Measurements from ENCODE around the gene MT1HL1. TPM values are rescaled to one million over a fixed set of nuclear protein-coding genes. Genes with fewer than 3 reads are reported as not detected.

The MT1HL1 gene
- total and polyA plus RNA-seq, 12 donors = not detected

DNA sequence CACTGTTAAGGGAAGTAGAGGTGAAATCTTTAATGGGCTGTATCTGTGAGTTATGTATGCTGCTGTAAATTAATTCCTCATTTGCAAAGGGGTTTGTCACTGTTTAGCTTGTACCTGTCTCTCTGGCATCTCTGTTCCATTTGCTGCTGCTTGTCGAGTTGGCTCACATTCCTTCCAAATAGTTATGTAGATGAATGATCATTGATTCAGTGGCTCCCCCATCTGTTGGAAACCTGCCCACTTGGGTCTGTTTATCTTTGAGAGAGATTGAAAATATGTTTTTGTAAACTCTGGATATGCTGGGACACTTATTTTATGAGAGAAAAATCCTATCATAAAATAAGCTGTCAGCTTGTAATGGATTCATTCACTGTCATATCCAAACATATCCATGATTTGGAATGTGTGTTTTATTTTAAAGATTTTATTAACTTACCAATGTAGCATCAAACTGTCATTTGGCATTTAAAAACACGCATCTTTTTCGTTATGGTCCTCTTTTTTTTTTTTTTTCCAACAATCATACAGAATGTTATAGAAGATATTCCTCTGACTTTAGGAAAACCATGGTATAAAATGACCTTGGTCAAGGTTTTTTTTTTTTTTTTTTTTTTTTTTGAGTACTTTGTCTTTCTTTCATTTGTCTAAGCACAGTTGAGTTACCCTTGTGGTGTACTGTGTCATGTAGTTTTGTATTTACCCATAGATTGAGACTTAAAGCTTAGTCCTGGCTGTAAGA, 41.2 kb upstream of the MT1HL1 start:
- Histone ChIP-seq H3K27me3 (peaks cover 32% of the 10 kb centered on the region), H3K4me3 (no peak overlapping the region), H3K27ac (no peak overlapping the region), H3K4me1 (replicated peaks in 1 of 2) (no peaks in the 10 kb centered on the region), H3K9me3 (replicated peaks in 1 of 3) (no peaks in the 10 kb centered on the region), H3K36me3 (replicated peaks in 1 of 2) (no peaks in the 10 kb centered on the region)
- DNase-seq = no peak
- TF ChIP-seq POLR2A (IDR thresholded peaks at IDR 0.05) = no peak
- TF ChIP-seq, protein P1, sequence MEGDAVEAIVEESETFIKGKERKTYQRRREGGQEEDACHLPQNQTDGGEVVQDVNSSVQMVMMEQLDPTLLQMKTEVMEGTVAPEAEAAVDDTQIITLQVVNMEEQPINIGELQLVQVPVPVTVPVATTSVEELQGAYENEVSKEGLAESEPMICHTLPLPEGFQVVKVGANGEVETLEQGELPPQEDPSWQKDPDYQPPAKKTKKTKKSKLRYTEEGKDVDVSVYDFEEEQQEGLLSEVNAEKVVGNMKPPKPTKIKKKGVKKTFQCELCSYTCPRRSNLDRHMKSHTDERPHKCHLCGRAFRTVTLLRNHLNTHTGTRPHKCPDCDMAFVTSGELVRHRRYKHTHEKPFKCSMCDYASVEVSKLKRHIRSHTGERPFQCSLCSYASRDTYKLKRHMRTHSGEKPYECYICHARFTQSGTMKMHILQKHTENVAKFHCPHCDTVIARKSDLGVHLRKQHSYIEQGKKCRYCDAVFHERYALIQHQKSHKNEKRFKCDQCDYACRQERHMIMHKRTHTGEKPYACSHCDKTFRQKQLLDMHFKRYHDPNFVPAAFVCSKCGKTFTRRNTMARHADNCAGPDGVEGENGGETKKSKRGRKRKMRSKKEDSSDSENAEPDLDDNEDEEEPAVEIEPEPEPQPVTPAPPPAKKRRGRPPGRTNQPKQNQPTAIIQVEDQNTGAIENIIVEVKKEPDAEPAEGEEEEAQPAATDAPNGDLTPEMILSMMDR (IDR thresholded peaks at IDR 0.05) = no peak
- WGBS, 4 donors = 22 to 35% (median 24%) methylated on average over 3 of the region's 3 CpGs
- intact Hi-C loops (cut with DNase I) = no loop called here

DNA sequence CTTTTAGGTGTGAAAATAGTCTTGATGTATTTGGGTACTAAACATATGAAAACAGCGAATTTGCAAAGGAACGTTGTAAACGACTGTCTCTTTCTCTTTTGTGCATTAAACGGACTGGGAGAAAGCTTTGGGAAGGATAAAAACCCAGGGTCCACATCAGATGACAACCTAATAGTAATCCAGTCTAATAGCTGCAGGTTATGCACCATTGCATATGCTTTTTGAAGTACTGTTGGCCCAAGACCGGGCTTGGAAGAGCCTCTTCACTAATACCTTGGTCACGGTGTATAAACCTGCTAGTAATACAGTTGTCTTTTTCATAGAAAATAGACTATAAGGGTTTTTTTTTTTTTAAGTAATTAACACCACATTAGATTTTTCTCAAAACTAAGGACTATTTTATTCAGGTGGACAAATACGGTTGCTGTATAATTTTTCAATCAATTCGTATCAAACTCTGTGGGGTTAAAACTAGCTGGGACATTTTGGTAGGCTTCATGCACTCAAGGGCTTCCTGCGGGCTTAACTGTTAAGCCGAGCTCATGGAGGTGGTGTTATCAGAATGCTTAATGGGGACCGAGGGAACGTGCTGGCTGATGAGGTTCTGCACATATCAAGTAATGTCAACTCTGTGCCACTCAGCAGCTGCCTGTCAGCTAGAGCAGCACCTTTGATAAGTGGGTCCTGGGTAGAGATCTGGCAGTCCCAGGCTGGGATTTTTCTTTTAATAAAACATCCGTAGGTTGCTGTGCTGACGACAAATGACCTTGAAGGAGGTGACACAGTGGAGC, 39.8 kb upstream of the MT1HL1 start:
- no peaks in the 10 kb centered on the region for H3K36me3 ChIP-seq (replicated peaks in 1 of 2)
- peaks cover 36% of the 10 kb centered on the region for H3K27me3 ChIP-seq
- no peak overlapping the region for H3K27ac ChIP-seq
- intact Hi-C loops (cut with DNase I) = no loop called here
- no peak for DNase-seq
- 10 to 16% (median 15%) methylated on average over 14 of the region's 14 CpGs for WGBS, 4 donors
- H3K9me3 ChIP-seq (replicated peaks in 1 of 3) = no peaks in the 10 kb centered on the region
- no peaks in the 10 kb centered on the region for H3K4me1 ChIP-seq (replicated peaks in 1 of 2)
- TF ChIP-seq POLR2A (IDR thresholded peaks at IDR 0.05) = no peak
- TF ChIP-seq, protein P1 (IDR thresholded peaks at IDR 0.05) = no peak
- H3K4me3 ChIP-seq = no peak overlapping the region

DNA sequence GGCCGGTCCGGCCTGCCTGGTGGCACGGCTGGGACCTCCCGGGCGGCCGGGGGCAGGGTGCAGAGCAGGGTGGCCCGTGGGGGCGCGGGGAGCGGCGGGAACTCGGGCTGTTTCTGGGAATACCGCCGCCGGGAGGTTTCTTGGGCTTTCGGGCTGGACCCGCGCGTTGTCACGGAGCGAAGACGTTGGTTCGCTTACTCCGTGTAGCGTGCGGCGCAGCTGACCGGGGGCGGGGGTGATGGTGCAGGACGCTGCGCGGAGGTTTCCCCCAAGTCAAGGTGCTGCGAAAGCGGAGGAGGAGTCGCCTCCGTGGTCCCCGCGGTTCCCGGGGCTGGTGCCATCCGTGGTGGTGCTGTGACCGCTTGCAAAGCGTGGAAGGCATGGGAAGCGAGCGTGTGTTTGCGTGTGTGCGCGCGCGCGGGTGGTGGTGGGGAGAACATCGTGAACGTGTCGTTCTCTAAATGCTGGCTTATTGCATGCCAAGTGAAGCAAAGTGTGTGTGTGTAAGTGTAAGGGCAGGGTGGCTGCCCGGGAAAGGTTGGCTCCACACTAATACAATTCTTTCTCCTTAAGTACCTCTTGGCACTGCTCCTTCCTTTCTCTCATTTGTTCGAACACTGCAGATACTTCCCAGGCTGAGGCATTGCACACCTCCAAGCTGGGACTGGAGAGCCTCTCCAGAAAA, 38.8 kb upstream of the MT1HL1 start:
- Histone ChIP-seq H3K27ac (no peak overlapping the region), H3K4me1 (replicated peaks in 1 of 2) (no peaks in the 10 kb centered on the region), H3K27me3 (peaks cover 36% of the 10 kb centered on the region), H3K36me3 (replicated peaks in 1 of 2) (no peaks in the 10 kb centered on the region), H3K9me3 (replicated peaks in 1 of 3) (no peaks in the 10 kb centered on the region), H3K4me3 (no peak overlapping the region)
- no peak for TF ChIP-seq POLR2A (IDR thresholded peaks at IDR 0.05)
- TF ChIP-seq, protein P1 (IDR thresholded peaks at IDR 0.05) = no peak
- no peak for DNase-seq
- intact Hi-C loops (cut with DNase I) = no loop called here
- 1 to 5% (median 2%) methylated on average over 13 to 55 of the region's 55 CpGs for WGBS, 4 donors

DNA sequence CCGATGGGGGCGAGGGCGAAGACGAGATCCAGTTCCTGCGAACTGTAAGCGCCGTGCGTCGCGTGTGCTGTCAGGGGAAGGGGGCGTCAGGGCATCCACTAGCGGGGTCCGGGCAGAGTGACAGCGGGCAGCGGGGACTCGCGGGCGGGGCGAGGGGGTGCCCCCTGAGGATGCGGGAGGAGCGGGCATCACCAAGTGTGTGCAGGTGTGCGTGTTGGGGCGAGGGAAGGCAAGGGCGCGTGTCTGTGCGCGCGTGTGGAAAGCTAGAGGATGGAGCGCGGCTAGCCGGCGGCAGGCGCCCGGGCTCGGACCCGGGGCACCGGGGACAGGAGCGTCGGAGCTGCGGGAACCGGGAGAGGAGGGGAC, 38.3 kb upstream of the MT1HL1 start:
- TF ChIP-seq, protein P1 (IDR thresholded peaks at IDR 0.05) = no peak
- no peak for TF ChIP-seq POLR2A (IDR thresholded peaks at IDR 0.05)
- Histone ChIP-seq H3K27me3 (peaks cover 36% of the 10 kb centered on the region), H3K4me3 (peak overlapping the region in 1 of 4 donors; percentile 19), H3K4me1 (replicated peaks in 1 of 2) (no peaks in the 10 kb centered on the region), H3K36me3 (replicated peaks in 1 of 2) (no peaks in the 10 kb centered on the region), H3K27ac (no peak overlapping the region), H3K9me3 (replicated peaks in 1 of 3) (no peaks in the 10 kb centered on the region)
- DNase-seq = no peak
- intact Hi-C loops (cut with DNase I) = no loop called here
- WGBS, 4 donors = 0 to 1% (median 1%) methylated on average over 1 to 41 of the region's 41 CpGs; no CpG with 5 or more reads in 1 of the 4 donors

Measured in adrenal gland (tissue), 12 donors.